ENCODE results near the gene DOCK4.
A peak's percentile ranks its signal among the peaks of the same experiment; 100 is the strongest.

DOCK4 gene

DNA sequence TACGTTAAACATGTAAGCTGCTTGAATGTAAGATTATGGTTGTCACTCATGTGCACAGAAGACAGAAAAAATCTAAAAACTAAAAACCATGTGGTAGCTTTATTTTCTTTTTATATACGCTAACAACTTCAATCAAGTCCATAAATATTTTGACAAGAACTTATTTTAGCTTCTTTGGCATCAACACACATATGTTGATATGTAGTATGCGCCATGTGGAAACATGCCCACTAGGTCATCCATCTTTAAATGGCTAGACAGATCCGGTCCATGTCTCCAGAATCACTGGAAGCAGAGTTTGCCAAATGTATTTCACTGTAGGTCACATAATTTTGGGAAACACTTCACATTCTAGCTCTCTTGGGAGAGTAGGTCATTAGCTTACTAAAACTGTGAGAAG lies 382.4 kb downstream of the DOCK4 start:
- no peak for DNase-seq (ENCODE audit: low read depth, low spot score)

DNA sequence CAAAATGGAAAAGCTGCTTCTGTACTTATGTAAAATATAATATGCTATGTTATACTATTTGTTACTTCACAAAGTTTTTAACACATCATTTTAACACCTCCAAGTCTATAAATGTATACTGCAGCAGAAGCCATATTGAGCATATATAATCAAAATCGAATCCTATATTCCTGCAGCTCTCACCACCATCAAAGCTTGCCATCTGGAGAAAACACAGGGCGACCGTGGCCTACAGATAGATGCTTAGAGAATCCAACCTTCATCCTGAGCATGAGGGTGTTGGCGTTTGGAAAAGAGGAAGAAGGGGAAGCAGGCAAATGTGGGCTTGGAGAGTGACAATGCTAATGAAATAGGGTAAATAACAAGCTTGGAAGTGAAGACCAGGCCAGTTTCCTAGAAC lies 385.2 kb downstream of the DOCK4 start:
- DNase-seq (ENCODE audit: low read depth, low spot score) = no peak

DNA sequence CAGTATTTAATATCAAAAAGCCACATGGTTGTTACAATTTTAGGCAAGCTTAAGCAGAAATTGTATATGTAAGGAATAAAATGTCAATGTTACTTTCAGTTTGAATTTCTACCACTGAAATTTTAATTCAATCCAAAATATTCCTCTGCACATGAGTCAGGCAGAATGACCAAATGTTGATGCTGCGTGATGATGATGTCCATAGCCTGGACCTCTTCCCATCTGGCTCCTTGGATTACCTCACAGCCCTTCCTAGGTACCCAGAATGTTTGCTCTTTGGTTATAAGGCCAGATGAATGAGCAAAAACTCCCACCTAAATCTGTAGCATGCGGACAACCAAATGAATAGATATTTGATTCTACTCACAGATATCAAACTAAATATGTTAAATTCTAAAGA lies 385.6 kb downstream of the DOCK4 start:
- DNase-seq (ENCODE audit: low read depth, low spot score) = no peak

DNA sequence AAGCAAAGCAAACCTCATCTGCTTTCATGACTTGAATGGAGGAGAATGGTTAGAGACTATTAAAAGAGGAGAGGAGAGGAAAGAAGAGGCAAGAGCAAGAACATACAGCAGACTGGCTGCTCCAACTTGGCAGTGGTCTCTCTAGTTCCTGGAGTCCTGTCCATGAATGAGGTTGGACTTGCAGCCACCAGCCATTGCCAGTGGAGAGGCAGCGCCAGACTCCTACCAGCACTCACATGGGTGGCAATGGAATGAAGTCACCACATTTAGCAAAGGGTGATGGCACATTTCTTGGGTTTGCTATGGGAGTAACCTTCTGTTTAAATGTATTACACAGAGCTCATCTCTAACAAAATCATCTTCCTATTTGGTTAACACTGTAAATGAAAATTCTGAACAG lies 386.1 kb downstream of the DOCK4 start:
- no peak for DNase-seq (ENCODE audit: low read depth, low spot score)

DNA sequence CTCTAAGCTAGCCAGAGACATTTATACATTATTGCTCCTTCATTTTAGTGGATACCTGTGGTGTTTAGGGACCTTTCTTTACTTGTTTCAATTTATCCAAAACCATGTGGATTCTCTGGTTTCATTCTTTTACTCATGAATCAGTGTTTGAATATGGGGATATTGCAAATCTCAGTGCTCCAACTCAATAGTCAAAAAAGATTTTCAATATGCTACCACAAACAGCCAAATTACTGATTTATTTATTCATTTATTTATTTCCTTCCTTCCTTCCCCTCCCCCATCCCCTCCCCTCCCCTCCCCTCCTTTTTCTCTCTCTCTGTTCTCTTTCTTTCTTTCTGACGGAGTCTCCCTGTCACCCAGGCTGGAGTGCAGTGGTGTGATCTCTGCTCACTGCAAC lies 390.8 kb downstream of the DOCK4 start:
- no peak for DNase-seq (ENCODE audit: low read depth, low spot score)

DNA sequence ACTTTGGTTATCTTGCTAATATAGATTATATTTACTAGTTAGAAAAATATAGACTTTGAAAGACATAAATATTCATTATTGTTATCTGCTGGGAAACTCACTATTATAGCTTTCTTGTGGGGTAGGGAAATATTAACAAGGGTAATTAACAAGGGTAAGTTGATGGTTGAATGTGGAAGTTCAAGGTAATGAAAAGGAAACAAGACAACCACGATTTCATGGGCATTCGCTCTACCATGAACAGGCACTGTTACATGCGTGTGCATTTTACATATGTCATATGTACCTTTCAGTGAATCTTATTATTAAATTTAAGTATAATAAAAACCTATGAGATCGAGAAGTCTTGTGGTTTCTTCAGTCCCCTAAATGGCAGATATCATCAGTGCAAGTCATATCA lies 392.9 kb downstream of the DOCK4 start:
- no peak for DNase-seq (ENCODE audit: low read depth, low spot score)

DNA sequence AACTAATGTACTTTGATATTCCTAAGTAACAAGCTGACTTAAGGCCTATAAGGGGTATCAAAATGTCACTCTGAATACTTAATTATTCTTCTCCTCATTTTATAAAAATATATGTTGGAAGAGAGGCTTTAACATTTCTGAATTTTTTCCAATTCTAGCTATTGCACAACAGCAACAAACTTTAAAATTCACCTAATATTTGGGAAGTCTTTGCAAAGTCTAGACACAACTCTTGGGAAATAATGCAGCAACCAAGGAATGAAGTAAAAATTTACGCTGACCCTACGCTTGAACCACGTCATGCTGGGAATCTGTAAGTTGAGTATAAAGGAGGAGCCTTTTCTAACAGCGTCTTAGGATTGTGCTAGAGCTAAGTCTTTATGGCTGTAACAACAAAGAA lies 400.0 kb downstream of the DOCK4 start:
- DNase-seq (ENCODE audit: low read depth, low spot score) = no peak

DNA sequence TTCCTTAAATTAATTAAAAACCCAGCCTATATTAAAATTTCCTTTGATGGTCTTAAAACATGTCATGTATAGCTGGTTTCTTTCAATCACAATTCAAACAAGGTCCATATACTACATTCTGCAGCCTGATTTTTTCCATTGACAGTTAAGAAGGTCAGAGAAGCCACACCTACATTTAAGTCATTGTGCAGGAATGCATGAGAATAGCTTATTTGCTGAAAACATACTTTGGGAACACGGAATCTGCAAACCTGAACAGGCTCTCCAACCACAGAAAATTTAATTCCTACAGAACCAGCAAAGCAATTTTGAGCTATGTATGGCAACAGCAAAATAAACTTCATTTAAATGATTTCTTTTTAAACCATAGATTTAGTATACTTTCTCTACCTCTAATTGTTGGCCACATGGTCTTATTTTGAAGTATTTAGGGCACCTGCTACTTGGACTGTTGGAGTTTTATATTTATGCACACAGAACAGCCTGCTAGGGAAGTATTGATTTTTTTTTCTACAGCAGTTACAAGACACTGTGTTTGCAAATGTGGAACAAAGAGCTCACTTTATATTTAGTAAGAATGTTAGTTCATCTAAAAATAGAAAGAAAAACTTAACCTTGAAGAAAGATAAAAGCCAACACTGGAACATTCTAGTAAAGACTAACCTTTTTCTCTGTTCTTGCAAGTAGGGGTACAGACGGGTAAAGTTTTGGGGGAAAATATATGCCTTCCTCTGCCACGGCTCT lies 403.0 kb downstream of the DOCK4 start:
- DNase-seq (ENCODE audit: low read depth, low spot score) = peak; percentile 64

DNA sequence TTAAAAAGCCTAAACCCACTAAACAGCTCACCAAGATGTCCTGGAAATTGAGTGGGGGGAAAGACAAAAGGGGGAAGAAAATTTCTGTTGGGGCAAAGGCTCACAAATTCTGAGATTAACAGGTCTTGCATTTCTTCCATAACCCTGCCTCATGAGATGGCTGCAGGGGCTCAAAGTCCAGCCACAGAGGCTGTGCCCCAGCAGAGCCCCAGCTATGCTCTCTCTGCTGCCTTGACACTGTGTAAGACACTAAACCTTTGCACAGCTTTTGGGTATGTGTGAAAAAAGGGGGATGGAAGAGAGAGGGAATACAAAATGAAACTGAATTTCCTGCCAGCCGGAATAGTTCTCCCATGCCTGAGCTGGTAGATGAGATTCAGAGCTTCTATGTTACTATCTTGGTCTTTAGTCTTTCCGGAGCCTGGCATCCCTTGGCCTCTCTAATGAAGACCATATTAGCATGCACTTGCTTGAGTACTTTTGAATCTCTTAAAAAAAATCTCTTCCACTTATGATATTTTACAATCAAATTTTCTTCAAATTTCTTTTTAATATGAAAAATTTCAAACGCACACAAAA lies 403.9 kb downstream of the DOCK4 start:
- DNase-seq (ENCODE audit: low read depth, low spot score) = no peak

DNA sequence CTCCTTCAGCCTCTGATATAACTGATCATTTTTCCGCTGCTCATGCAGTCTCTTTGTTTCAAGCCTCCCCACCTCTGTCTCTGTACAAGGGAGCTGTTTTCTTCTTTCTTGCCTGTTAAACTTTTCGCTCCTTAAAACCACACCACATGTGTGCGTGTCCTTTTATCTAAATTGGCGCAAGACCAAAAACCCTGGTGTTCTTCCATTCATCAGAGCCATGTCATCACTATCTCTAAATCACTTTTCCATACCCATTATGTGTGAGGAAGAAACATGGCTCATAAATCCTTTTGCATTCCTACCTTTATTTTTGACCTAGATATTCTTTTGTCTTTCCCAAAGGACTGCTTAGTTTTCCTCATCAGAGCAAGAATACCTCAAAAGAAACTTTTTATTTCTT lies 404.9 kb downstream of the DOCK4 start:
- no peak for DNase-seq (ENCODE audit: low read depth, low spot score)

DNA sequence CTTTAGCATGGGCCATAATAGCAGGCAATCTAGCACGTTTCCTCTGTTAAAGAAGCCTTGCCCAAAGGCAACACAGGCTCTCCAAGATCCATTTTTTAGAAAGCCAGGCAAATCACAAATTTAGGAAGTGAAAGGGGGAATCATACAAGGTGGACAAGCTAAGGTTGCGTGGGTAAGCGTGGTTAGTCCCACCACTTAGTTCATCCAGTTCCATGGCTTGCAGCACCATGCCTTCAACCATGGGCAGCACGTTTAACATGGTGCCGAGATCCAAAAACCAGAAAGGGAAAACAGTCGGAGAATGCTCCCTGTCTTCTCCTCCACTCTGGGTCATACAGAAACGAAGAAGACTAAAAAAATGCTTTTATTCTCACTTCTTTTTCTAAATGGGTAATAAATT lies 409.5 kb downstream of the DOCK4 start:
- DNase-seq (ENCODE audit: low read depth, low spot score) = peak; percentile 23

DNA sequence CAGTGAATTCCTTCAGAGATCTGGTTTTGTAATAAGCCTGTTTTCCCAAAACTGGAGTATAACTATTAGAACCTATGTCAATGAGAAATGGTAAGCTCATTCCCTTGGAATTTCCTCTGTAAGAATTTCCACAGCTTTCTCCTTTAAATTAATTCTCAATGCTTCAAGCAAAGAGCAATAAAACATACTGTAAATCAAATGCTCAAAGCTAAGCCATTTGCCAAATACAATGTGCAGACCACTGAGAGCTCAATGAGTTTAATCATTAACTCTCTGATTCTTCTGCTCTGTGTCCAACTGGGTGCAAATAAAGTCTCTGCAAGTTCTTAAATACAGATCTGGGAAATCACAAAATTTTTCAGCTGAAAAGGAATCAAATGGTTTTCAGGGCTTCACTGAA lies 416.3 kb downstream of the DOCK4 start:
- DNase-seq (ENCODE audit: low read depth, low spot score) = no peak

DNA sequence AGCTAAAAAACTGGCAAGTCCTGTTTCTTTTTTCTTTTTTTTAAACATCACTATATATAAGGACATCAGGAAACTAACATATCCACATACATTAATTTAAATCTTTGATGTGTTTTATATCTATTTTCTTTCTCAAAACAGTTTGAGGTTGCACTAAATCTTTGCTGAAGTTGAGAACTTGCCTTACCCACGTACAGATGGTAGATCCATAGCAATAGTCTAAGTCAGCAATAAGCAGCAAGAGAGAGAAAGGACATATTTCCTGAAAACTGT lies 417.2 kb downstream of the DOCK4 start:
- no peak for DNase-seq (ENCODE audit: low read depth, low spot score)

DNA sequence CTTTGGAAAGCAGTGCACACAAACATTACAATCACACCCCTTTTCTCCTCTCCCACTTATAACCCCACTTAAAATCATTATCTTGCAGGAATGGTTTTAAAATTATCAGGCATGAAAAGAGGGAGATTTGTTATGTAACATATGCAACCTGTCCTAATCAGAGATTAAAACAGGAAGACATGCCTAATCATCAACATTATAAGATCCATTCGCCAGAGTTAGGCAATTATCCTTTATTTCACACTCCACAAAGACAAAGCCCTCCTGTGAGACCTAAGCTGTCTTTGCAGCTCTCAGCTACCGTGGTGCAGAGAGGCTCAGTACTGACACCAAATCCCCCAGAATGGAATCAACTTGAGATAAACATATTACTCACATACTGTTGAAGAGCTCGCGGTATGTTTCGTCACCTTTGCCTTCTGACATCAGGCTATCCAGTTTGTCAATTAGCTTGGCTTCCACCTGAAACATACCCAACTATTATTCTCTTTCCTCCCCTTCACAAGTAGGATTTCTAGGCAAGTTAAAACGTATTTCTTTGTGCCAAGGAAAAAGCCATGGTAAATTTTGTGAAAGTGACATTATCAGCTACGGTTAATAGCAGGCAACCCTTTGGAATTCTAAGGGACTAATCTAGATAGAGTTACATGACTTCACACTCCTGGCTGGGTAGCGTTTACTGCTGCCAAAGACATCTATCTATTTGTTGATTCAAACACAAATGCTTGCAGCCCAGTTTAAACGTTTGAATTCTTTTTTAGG lies 417.7 kb downstream of the DOCK4 start:
- no peak for DNase-seq (ENCODE audit: low read depth, low spot score)

DNA sequence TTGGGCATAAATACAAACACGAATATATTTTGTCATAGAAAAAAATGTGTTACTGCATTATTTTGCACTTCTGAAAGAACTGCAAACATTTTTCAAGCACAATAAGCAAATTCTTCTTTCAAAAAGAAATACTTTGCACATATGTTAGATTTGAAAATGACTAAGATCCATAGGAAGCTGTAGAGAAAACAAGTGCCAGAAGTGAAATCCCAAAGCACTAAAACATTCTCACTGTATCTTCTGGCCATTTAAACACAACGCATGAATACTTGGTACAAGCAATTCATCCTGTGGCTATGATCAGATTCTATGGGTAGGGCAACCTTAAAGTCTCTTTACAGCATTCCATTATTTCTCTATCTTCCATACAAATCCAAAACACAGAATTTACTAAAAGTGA lies 418.5 kb downstream of the DOCK4 start:
- no peak for DNase-seq (ENCODE audit: low read depth, low spot score)

DNA sequence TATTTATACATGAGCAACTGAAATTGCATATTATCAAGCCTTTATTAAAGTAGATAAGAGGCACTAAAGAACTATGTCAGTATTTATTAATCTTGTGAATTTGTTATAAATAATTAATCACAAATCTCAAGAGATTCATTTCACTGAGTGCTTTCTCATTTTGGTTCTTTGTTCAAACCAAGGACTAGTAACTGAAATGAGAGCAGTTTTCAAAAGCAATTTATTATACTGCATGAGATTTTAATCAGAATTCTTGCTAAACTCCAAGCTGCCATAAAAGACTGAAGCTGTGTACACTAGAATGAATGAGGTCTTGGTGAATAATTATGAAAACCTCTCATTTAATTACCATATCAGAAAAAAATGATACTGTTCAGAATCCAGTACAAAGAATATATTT lies 419.1 kb downstream of the DOCK4 start:
- DNase-seq (ENCODE audit: low read depth, low spot score) = no peak

DNA sequence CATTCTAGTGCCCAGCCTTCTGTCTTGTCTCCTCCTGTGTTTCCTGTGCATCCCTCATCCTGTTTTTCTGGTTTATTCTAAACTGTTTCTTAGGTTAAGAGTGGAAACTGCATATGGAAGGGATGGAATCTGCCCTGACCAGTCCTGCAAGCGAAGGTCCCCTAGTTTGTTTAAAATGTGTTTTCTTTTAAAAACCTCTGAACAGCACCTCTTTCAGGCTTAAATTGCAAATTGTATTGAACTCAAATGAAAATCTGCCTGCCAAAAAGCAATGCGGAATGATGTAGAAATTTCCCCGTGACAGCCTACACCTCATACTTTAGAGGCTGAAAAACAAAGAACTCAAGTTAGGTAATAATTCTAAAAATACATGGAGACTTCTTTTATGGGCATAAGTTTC lies 421.1 kb downstream of the DOCK4 start:
- no peak for DNase-seq (ENCODE audit: low read depth, low spot score)

DNA sequence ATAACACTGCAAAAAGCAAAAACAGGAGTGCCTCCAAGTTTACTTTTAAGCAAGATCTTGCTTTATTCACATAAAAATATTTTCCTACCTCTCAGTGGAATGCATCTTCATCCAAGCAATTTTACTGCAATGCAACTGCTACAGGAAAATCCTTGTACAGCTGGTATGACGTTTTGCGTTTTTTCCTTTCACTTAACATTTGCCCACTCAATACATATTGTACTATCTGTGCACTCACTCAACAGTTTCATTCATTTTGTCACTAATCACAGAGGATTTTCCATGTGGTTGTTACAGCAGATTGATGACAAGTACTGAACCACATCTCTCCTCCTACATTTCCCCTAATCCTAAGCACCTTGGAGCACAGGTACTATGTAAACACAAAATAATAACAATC lies 421.9 kb downstream of the DOCK4 start:
- DNase-seq (ENCODE audit: low read depth, low spot score) = no peak

DNA sequence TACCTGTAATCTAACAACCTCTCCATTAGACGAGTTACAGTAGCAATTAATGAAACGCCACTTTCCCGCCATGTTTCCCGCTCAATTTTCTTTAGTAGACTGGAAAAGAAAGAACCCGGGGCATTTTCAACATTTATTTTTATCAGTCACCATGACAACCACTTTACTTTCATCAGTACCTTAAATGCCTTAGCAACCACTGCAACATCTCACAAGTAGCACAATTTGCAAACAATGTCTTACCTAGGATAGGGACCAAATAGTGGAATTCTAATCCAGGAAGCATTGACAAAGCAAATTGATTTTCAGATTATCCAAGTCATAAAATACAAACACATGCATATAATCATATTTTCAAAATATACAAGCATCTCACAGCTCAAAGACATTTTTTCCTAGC lies 422.3 kb downstream of the DOCK4 start:
- no peak for DNase-seq (ENCODE audit: low read depth, low spot score)

DNA sequence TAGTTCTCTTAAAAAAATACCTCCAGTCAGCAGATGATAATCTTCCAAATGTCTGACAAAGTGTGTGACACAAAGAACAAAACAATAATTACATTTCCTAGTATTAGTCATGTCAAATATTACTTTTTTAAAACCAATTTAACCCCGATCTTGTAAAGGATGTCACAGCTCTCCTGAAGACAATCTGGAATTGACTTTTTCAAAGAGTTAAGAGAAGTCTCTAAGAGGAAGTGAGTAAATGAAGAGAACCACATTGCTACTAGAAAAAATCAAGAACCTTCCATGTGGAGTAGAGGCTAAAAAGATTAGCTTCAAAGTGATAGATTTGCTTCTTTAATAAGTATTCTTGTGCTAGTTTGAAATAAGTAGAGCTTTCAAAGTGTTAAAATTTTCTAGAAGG lies 425.7 kb downstream of the DOCK4 start:
- no peak for DNase-seq (ENCODE audit: low read depth, low spot score)

DNA sequence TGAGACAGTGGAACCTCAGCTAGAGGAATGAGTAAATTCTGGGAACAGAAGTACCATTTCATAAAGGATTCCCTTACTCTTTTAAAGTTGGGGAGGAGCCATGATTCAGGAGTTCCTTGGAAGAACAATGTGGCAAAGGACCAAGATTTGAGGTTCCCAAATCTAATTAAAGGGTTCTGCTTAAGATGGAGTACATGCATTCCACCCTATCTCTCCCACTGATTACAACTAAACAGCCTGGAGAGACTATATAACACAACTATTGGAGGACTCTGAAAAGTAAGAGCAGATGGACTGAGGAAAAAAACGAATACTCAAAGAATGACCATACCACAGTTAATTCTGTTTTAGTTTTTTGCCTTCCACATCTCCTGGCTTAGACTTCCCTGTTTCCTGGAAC lies 431.0 kb downstream of the DOCK4 start:
- DNase-seq (ENCODE audit: low read depth, low spot score) = no peak

DNA sequence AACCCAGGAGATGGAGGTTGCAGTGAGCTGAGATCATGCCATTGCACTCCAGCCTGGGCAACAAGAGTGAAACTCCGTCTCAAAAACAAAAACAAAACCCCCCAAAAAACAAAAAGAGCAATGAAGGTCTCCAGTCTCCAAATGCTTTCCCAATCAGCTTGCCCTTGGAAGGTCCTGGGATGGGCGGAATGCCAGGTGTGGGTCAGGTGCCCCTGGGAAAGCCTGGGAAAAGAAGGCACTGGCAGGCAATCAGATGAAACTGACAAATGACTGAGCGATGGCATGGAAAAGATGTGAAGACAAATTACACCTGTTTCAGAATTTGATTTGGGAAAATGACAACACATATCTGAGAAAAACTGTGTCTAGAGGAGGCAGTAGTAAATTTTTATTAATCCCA lies 433.5 kb downstream of the DOCK4 start:
- DNase-seq (ENCODE audit: low read depth, low spot score) = no peak

DNA sequence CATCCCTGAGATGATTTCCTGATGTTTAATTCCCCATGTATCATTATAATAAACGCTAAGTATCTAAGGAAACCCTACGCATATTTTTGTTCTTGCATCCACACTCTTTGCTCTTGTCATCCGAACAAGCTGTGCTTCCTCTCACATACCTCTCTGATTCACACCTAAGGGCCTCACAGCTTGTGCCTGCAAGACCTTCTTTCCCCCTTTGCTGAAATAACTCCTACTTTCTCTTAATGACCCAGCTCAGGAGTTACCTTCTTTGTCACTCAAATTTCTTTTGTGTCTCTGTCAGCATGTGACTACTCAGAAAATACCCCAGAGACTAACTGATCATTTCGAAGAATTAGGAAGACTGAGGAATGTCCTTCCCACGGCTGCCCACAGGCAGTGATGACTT lies 434.6 kb downstream of the DOCK4 start:
- DNase-seq (ENCODE audit: low read depth, low spot score) = no peak
